Endothelial cell (in vitro differentiated cells): ENCODE results near the gene TNFRSF21. TPM values are rescaled to one million over a fixed set of nuclear protein-coding genes. Genes with fewer than 3 reads are reported as not detected.

Experiments used
- DNase-seq: peaks from one replicate; pipeline ENCODE4 v3.0.0; 2021; ENCODE audit warnings: low spot score
- H3K27ac Mint-ChIP-seq: one replicate; pipeline ENCODE4 v1.8.0; 2021; ENCODE audit warnings: mixed read lengths, inconsistent platforms; ENCODE audit not compliant: unreplicated experiment
- H3K27me3 Mint-ChIP-seq: one replicate; pipeline ENCODE4 v1.8.0; 2021; ENCODE audit warnings: mild to moderate bottlenecking, moderate library complexity, mixed read lengths, inconsistent platforms; ENCODE audit not compliant: unreplicated experiment
- H3K36me3 Mint-ChIP-seq: one replicate; pipeline ENCODE4 v1.8.0; 2021; ENCODE audit warnings: mild to moderate bottlenecking, low read depth, mixed read lengths, inconsistent platforms; ENCODE audit not compliant: unreplicated experiment
- H3K4me1 Mint-ChIP-seq: one replicate; pipeline ENCODE4 v1.8.0; 2021; ENCODE audit warnings: mild to moderate bottlenecking, mixed read lengths, inconsistent platforms; ENCODE audit not compliant: unreplicated experiment
- H3K4me3 Mint-ChIP-seq: one replicate; pipeline ENCODE4 v1.8.0; 2021; ENCODE audit warnings: mild to moderate bottlenecking, mixed read lengths, inconsistent platforms; ENCODE audit not compliant: unreplicated experiment
- H3K9me3 Mint-ChIP-seq: one replicate; pipeline ENCODE4 v1.8.0; 2021; ENCODE audit warnings: mixed read lengths, inconsistent platforms; ENCODE audit not compliant: unreplicated experiment
- CTCF ChIP-seq: fragments of 200-600 bp; sonication (generic); IDR thresholded peaks from one replicate; pipeline ENCODE4 v1.5.0; 2021; ENCODE audit warnings: antibody characterized with exemption; ENCODE audit not compliant: unreplicated experiment
- total RNA-seq: library from RNA; stranded (reverse); fragmentation: NEBNext Ultra II Directional; extraction: Animal tissue kit (Norgen Biotek cat#: 25700); gene quantifications from one replicate; pipeline ENCODE4 v1.2.1, GENCODE V29; 2021; ENCODE audit not compliant: unreplicated experiment

Gene TNFRSF21
- total RNA-seq, 1 donor from 2014 or later, result 32.5 TPM

GRCh38 chr6:47239546-47239945 is 70.2 kb downstream of the TNFRSF21 start:
- Mint-ChIP-seq H3K36me3 (no peaks in the 10 kb centered on the region), H3K9me3 (no peaks in the 10 kb centered on the region), H3K4me1 (peaks cover 9% of the 10 kb centered on the region), H3K4me3 (no peak overlapping the region), H3K27ac (no peak overlapping the region), H3K27me3 (peaks cover 2% of the 10 kb centered on the region)
- no peak for DNase-seq
- no peak for TF ChIP-seq CTCF

DNA sequence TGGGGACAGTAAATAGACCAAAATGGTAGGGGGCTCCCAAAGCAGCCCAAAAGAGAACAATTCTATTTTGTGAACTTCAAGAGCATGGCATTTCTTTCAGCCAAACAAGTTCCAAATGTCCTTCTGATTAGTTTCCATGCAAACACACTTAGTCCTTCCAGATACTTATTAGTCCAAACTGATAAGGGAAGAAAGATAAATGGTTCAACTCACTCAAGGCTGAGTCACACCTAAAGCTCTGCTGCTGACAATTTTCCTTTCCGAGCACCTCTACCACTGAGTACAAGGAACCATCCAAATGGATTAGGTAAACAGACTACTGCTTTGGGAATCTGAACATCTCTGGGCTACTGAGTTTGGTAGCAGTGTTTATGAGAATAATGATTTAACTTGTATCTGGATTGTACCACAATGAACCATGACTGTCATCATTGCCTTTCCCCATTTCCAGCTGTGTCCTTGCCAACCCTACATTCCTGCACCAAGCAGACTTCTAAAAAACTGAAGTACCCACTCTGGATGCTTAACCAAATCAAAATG is 71.2 kb downstream of the TNFRSF21 start:
- Mint-ChIP-seq H3K27me3 (peaks cover 2% of the 10 kb centered on the region), H3K4me3 (no peak overlapping the region), H3K9me3 (no peaks in the 10 kb centered on the region), H3K4me1 (peaks cover 6% of the 10 kb centered on the region), H3K27ac (no peak overlapping the region), H3K36me3 (no peaks in the 10 kb centered on the region)
- DNase-seq, result no peak
- TF ChIP-seq CTCF, result no peak

- Mint-ChIP-seq H3K27me3 (peaks cover 2% of the 10 kb centered on the region), H3K36me3 (peaks cover 3% of the 10 kb centered on the region), H3K4me1 (peaks cover 14% of the 10 kb centered on the region), H3K9me3 (no peaks in the 10 kb centered on the region), H3K4me3 (no peak overlapping the region), H3K27ac (no peak overlapping the region)
- TF ChIP-seq CTCF, result no peak
- DNase-seq, result no peak
Observed at GRCh38 chr6:47237196-47237595, 72.5 kb downstream of the TNFRSF21 start.

GRCh38 chr6:47235964-47236760 is 73.5 kb downstream of the TNFRSF21 start:
- H3K9me3 Mint-ChIP-seq, result no peaks in the 10 kb centered on the region
- H3K27ac Mint-ChIP-seq, result no peak overlapping the region
- no peak for DNase-seq
- peaks cover 18% of the 10 kb centered on the region for H3K4me1 Mint-ChIP-seq
- H3K27me3 Mint-ChIP-seq, result peaks cover 2% of the 10 kb centered on the region
- no peak overlapping the region for H3K4me3 Mint-ChIP-seq
- no peak for TF ChIP-seq CTCF
- peaks cover 4% of the 10 kb centered on the region for H3K36me3 Mint-ChIP-seq

- TF ChIP-seq CTCF, result no peak
- Mint-ChIP-seq H3K4me1 (peaks cover 24% of the 10 kb centered on the region), H3K27ac (no peak overlapping the region), H3K9me3 (no peaks in the 10 kb centered on the region), H3K4me3 (no peak overlapping the region), H3K36me3 (peaks cover 4% of the 10 kb centered on the region), H3K27me3 (peaks cover 2% of the 10 kb centered on the region)
- no peak for DNase-seq
Observed at GRCh38 chr6:47235421-47235820, 74.3 kb downstream of the TNFRSF21 start.
